ENCODE results near the gene PLXNA2.

The PLXNA2 gene

DNA sequence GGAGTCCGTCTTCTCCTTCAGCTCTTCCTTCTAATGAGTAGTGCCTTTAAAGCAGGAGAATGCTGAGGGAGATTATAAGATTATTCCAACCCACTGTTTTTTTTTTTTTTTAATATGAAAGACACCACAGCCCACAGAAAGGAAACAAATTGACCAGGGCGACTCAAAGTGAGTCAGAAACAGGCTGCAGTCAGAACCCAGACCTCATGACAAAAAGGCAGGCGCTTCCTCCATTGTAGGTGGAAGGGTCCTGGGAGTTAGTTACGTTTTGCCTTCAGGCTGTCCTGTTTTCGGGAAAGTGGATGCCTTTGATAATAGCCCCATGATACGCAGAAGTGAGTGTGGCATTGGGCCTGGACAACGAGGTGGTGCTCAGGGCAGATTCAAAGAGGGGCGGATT, 21.0 kb downstream of the PLXNA2 start:
- POLR2A ChIA-PET (ENCODE audit: low non-redundant PET): interaction anchor here (0.7 kb wide), 1 partner anchor 17 kb away, joined by 6 read pairs; no protein-coding TSS in a partner anchor
- CTCF ChIA-PET: interaction anchor here (0.7 kb wide), 1 partner anchor 10 kb away, joined by 5 read pairs; no protein-coding TSS in a partner anchor
- no peak for DNase-seq (ENCODE audit: low spot score)
- TF ChIP-seq, protein P1, sequence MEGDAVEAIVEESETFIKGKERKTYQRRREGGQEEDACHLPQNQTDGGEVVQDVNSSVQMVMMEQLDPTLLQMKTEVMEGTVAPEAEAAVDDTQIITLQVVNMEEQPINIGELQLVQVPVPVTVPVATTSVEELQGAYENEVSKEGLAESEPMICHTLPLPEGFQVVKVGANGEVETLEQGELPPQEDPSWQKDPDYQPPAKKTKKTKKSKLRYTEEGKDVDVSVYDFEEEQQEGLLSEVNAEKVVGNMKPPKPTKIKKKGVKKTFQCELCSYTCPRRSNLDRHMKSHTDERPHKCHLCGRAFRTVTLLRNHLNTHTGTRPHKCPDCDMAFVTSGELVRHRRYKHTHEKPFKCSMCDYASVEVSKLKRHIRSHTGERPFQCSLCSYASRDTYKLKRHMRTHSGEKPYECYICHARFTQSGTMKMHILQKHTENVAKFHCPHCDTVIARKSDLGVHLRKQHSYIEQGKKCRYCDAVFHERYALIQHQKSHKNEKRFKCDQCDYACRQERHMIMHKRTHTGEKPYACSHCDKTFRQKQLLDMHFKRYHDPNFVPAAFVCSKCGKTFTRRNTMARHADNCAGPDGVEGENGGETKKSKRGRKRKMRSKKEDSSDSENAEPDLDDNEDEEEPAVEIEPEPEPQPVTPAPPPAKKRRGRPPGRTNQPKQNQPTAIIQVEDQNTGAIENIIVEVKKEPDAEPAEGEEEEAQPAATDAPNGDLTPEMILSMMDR (conservative IDR thresholded peaks at IDR 0.05; ENCODE audit: low read depth): no peak
- H3K27ac ChIP-seq: no peak overlapping the region

DNA sequence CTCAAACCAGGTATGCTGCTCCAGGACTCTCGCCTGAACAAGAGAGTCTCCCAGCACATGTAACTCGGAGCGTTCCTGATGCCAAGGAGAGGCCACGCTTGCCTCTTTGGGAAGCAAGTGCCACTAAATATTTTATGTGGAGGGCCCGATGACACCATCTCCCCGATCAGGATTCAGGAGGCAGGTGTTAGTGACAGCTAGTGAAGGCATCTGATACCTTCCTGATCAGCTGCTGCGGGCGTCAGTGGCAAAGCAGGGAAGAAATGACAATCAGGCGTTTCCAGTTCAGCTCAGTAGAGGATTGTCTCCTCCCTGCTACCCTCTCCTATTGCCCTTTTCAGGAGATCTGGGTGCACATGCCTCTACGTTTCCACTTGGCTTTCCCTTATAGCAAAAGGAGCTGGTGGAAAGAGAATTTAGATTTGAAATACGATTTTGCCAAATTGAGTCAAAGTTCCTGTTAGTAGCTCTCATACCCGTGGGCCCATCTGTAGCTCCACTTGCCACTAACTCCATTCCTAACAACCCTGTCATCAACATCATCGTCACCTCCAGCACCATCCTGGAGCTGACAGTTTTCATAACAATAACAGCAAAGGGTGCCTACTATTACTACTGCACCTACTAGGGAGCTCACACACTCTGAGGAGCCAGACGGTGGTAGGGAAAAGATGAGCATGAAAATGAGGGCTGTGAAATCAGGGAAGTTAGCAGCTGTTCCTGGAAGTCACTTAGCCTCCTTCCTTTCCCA, 21.6 kb downstream of the PLXNA2 start:
- TF ChIP-seq, protein P1 (conservative IDR thresholded peaks at IDR 0.05; ENCODE audit: low read depth): no peak
- POLR2A ChIA-PET (ENCODE audit: low non-redundant PET): interaction anchor here (0.7 kb wide), 1 partner anchor 18 kb away, joined by 6 read pairs; no protein-coding TSS in a partner anchor
- CTCF ChIA-PET: interaction anchor here (0.7 to 2.9 kb wide), 2 partner anchors 10 to 16 kb away, joined by 5 to 13 read pairs; no protein-coding TSS in a partner anchor
- DNase-seq (ENCODE audit: low spot score): no peak
- peak overlapping the region; percentile 40; the same call in 1 of the 2 replicates for H3K27ac ChIP-seq

DNA sequence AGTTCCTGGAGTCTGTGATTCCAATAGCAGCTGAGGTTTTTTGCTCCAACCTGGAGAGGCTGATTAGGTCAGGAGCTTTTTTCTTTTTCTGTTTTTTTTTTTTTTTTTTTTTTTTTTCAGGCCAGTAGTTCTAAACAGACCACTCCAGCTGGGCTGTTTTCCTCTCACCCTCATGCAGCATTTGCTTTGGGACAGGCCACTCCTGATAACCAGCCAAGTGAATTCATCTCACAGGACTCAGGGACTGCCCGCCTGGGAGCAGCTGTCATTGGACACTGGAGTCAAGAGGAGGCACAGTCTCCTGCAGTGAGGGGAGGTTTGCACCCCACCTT, 22.9 kb downstream of the PLXNA2 start:
- peak overlapping the region; percentile 93 for H3K27ac ChIP-seq
- TF ChIP-seq, protein P1 (conservative IDR thresholded peaks at IDR 0.05; ENCODE audit: low read depth): no peak
- DNase-seq (ENCODE audit: low spot score): no peak
- POLR2A ChIA-PET (ENCODE audit: low non-redundant PET): interaction anchor here (0.6 kb wide), 1 partner anchor 334 kb away, joined by 4 read pairs; no protein-coding TSS in a partner anchor
- CTCF ChIA-PET: interaction anchor here (0.5 to 2.9 kb wide), 4 partner anchors 17 to 135 kb away, joined by 4 to 13 read pairs (median 6); partner anchors contain the start of gene PLXNA2

DNA sequence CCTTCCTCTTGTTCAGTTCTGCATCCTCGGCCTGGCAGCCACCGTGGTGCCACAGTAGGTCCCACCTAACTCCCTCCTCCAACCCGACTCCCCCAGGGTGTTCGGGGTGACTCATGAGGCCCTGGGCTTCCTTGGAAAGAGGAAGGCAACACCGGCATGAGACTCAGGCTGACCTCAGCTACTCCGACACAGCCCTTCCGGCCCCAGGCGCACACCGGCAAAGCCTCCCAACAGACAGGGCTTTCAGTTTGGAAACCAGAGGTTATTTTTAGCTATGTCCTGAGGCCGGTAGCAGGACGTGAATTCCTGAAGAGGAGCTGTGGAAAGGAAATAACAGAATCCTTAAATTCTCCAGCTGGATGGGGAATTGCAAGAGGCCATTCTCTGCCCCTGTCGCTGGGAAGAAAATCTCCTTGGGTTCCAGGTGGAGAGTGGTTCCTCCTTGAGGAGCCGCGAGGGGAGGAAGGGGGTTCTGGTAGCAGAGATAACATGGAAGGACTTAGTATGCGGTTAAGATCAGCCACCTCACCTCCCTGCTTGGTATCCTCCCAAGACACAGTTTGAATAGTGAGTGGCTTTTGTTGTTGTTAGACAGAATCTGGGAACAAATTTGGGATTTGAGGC, 24.4 kb downstream of the PLXNA2 start:
- CTCF ChIA-PET: interaction anchor here (0.6 to 2.9 kb wide), 4 partner anchors 19 to 390 kb away, joined by 3 to 13 read pairs (median 4); partner anchors contain the start of gene PLXNA2
- peak overlapping the region; percentile 93 for H3K27ac ChIP-seq
- DNase-seq (ENCODE audit: low spot score): peak; percentile 92
- TF ChIP-seq, protein P1 (conservative IDR thresholded peaks at IDR 0.05; ENCODE audit: low read depth): no peak
- POLR2A ChIA-PET (ENCODE audit: low non-redundant PET): interaction anchor here (0.6 to 1.3 kb wide), 2 partner anchors 12 to 390 kb away, joined by 3 to 4 read pairs; no protein-coding TSS in a partner anchor

DNA sequence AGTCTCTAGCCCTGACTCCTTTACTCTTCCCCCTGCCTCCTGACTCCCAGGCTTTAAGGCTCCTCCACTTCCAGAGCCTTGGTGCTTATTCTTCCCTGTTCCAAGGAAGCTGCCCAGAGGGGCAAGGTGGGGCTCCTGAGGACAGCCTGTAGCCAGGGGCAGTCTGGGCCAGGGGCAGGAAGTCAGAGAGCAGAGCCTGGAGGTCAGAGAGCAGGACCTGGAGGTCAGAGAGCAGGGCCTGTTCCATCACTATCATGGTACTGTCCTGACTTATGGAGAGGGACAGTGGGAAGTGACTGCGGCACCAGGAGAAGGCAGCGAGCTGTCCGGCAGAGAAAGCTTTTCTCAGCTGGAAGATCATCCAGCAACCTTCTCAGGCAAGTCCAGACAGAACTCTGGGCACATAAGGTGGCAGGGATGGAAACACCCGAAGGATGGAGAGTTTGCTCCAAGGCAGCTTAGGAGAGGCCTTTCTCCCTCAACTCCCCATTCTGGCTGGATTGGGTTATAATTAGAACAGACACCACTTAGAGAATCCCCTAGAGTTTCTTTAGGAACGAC, 25.0 kb downstream of the PLXNA2 start:
- ChIA-PET POLR2A (ENCODE audit: low non-redundant PET) (interaction anchor here (1.3 kb wide), 1 partner anchor 11 kb away, joined by 3 read pairs; no protein-coding TSS in a partner anchor), CTCF (interaction anchor here (0.6 to 2.9 kb wide), 4 partner anchors 19 to 390 kb away, joined by 3 to 13 read pairs (median 4); partner anchors contain the start of gene PLXNA2)
- TF ChIP-seq, protein P1 (conservative IDR thresholded peaks at IDR 0.05; ENCODE audit: low read depth): no peak
- DNase-seq (ENCODE audit: low spot score): peak; percentile 78
- peak overlapping the region; percentile 93 for H3K27ac ChIP-seq

Measured in RWPE1 (cell line).